GM19240 (cell line): ENCODE data around the gene CCL7.
"Not testable (repeated sequence)": the region's sequence is repeated elsewhere in the genome, so short reads cannot be mapped to it uniquely, and the experiment has no call there.

Experiments used
- DNase-seq: peaks from one replicate; pipeline ENCODE4 v3.0.0; 2011; ENCODE audit warnings: low spot score; ENCODE audit not compliant: insufficient read length

The CCL7 gene

DNA sequence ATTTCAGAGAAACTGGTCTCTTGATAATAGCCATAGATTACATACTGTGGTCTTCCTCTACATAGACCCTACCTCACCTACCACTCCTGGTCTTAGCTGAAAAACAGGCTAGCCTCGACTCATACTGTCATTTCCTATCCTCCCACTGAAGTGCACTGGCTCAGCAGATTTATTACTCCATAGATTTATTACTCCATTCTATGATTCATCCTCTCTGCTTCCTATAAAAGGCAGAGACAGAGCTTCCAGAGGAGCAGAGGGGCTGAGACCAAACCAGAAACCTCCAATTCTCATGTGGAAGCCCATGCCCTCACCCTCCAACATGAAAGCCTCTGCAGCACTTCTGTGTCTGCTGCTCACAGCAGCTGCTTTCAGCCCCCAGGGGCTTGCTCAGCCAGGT is at the start of gene CCL7:
Gene CCL7, plus strand, starts transcription at position 253 of the 400 bp plus-strand sequence. Its CDS starts 70 bp downstream, at position 323.
- DNase-seq, result no peak

DNA sequence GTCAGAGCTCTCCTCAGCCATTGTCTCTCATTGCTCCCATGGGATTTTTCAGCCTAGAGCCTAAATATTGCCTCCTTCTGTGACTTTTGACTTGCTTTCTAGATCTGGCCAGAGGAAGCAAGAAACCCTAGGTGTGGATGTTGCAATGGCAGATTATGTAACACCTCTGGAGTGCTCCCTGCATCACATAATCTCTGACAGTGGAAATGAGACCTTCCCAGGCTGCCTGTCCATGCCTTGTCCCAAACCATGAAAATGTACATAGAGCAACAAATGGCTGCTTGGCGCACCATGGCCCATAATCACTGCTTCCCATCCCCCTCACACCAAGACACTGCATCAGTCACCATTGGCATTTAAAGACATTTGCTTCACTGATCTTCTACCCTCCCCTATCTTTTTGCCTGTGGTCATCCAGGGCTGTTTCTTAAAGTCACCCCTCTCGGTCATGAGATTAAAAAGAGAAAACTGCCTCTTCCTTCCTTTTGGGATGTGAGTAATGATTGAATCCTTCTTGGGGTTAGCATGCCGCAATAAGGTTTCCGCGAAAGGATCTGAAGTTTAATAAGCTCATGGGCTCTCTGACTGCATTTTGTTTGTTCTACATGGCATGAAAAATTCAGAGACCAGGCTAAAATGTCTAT is 49.1 kb upstream of the CCL7 start:
- no peak for DNase-seq

DNA sequence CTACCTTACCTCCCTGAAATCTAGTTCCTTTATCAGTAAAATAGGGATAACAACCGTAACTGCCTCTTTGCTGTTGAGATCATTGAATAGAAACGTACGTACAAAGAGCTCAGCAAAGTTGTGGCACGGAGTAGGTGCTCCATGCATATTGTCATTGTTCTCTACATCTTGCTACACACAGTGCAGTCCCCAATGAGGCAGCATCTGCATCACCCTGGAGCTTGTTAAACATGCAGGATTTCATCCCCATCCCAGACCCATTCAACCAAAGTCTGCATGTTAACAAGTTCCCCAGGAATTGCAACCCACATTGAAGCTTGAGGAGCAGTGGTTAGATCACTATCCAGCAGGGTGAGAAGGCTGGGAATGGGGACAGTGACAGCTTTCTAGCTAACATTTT is 48.6 kb upstream of the CCL7 start:
- no peak for DNase-seq

DNA sequence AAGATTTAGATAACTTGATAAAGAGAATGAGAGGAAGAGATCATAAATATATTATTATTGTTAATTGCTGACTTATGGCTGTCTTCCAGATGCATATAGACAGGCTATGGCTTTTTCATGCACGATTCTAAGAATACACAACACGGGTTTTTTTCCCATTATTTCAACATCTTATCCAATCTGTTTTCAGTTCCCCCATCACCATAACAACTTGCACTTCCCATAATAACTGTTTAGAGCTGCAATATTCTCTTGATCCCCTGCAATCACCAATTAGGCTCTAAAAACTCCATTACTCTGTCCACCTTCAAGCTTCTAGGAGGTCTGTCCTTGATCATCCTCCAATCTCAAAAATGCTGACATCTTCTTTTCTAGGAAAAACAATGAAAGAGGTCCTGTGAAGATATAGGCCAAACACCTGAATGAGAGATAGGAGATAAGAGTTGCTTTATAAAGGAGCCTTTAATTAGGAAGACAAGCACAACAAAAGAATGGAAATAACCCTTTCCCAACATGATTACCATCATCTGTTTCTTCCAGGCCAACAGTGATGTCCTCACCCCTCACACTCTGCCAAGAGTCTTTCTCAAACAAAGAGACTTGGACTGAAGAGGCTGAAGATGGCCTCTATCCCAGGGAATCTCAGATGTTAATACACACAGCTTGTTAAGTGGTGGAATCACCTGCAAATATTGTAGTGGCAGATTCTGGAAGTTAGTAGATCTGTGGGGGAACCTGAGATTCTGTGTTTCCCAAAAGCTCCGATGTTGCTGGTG is 47.1 kb upstream of the CCL7 start:
- DNase-seq, result no peak

DNA sequence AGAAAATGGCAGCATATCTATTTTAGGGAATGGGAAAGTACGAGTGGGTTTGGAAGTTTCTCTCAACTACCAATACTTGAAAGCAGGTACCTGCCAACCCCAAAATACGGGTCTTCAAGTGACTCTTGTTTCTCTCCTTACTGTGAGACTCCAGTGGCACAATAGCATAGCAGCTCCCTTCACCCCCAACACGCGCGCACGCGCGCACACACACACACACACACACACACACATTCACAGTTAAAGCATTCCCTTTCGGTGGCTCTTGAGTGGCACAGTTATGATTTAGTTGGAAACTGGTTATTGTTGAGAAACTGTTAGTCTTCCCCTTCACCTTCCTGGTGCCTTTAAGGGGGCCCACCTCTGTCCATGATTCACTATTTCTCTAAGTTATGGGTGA is 45.0 kb upstream of the CCL7 start:
- DNase-seq, result no peak

DNA sequence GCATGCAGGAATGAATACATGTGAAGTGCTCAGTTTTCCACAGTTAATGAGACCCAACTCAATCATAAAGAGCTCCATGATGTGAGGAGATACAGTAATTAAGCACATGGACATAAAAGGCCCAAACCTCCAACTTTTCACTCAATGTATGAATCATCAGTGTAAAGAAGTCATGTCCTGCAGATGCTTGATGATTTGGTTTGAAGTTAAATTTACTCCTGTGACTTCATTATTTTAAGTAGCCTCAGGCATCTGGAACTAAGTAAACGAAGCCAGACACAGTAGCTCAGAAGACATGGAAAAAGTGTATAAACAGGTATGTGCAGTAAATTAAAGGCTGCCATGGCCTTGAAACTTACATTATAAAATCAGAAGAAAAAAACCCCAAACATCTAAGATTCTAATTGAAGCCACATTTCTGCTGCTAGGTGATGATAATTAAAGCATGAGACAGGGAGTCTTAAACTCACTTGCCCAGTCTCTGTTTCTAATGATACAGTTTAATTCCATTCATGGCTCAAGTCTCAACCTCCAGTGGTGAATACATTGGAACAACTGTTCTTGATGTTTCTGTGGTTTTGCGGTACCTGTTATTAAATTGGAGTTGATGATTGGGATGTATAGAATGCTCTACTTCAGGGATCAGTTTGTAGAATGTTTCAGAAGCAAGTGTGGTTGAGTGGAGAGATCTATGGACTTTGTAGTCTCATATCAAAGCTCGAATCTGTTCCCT is 43.8 kb upstream of the CCL7 start:
- no peak for DNase-seq

DNA sequence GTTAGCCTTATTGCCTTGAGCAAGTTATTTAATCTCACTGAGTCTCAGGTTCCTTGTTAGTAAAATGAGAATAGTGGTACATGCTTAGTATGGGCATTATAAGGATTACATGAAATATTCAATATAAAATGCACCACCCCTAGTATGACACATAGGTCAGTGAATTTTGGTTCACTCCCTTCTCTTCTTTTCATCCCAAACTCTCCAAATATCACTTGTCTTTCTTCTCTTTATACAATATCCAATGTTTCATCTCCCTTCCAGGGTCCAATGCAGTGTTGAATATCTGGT is 43.3 kb upstream of the CCL7 start:
- no peak for DNase-seq

DNA sequence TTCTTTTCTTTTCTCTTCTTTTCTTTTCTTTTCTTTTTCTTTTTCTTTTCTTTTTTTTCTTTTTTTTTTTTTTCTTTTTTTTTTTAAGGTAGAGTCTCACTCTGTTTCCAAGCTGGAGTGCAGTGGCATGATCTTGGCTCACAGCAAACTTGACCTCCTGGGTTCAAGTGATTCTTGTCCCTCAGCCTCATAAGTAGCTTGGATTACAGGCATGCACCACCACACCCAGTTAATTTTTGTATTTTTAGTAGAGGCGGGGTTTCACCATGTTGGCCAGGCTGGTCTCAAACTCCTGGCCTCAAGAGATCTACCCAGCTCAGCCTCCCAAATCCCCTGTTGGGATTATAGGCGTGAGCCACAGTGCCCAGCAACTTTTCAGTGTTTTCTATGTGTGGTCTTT is 42.7 kb upstream of the CCL7 start:
- DNase-seq, result not testable (repeated sequence)

DNA sequence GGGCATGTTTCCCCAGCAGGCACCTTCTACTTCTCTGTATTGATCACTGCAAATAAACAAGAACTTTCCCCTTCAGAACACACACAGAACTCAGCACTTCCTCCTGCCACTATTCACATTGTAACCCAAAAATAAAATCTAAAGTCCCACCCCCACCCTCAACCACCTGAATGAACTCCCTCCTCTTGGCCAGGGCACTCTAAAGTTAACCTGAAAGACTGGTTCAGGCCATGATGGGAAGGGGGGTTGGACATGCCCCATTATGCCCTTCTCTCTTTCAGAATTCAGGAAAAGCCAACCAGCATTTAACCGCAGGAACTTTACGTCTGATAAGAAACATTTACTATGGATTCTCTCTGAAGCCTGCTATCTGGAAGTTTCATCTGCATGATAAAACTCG is 42.3 kb upstream of the CCL7 start:
- no peak for DNase-seq

DNA sequence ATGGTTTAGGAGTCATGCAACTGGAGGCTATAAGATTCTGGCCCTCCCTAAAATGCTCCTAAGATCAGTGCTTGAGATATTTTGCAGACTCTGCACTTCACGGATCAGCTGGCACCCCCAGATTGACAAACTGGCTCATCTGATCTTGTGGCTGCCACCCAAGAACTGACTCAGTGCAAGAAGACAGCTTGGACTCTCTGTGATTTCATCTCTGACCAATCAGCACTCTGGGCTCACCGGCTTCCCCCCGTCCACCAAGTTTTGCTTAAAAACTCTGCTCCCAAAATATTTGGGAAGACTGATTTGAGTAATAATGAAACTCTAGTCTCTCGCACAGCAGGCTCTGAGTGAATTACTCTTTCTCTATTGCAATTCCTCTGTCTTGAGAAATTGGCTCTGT is 41.2 kb upstream of the CCL7 start:
- no peak for DNase-seq

DNA sequence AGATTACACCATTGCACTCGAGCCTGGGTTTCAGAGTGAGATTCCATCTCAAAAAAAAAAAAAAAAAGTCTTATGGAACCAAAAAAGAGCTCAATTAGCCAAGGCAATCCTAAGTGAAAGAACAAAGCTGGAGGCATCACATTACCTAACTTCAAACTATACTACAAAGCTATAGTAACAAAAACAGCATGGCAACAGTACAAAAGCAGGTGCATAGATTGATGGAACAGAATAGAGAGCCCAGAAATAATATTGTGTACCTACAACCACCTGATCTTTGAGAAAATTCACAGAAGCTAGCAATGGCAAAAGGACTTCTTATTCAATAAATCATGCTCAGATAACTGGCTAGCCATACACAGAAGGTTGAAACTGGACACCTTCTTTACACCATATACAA is 39.7 kb upstream of the CCL7 start:
- no peak for DNase-seq

DNA sequence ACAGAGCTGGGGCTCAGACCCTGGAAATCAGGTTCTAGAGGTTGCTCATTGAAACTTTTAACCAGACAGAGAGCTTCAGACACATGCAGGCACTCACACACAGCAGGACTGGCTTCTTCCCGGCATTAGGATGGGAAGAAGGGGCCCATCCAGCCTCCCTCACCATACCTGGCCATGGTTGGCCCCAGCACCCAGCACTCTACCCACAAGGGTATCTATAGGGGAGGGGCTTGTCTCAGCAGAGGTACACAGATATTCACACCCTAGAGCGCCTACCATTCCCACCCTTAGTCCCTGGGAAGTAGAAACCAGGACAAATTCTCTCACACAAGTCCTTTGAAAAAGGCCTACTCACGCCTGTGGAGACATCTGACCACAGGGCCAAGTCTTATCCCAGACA is 35.4 kb upstream of the CCL7 start:
- DNase-seq, result no peak

DNA sequence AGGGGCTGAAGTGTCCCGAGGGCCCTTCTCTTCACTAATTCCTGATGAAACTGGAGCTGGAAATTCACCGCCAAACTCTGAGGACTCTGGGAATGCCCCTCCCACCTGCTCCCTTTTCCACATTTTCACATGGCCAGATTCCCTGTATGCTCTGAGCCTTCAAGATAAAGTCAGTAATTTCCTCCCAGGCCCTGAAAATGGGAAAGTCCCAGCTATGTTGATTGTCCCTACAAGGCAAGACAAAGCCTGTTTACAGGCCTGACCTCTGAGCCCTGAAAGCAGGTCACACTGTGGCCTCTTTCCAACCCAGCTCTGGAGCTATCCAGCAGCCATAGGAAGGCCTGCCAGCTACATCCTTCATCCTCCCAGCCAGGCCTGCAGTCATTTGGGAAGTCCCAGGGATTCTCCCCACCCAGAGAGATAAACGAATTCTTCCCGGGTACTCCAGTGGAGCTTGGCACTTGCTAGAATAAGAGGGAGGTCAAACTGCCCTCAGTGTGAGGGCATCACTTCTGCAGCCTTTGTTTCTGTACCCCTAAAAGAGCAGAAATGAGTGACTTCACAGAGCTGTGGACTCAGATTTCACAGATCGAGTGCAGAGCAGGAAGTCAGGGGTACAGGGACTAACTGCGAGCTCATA is 34.5 kb upstream of the CCL7 start:
- DNase-seq, result no peak

DNA sequence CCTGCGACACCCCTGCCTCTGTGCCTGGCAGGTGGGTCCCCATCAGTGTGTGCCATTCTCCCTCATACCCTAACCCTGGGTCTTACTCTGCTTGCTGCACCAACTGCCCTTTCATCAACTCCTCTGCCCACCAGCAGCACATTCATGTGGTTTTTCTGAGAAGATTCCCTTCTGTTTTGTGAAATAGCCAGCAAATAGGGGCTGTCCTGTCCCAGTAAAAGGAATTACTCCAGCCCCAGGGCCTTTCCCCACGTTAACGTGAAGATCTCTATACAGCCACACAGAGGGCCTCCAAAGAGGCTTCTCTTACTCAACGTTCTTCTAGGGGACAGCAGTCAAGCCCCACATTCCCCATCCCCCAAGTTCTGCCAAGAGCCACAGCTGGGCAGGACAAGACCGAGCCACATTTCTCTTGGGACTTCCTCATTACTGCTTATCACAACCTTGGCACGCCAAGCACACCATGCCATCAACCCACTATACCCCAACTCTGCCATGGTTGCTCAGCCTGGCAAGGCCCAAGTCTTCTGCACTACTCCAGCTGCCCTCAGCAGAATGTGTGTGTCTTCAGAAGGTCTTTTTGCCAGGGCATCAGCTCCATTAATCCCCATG is 33.6 kb upstream of the CCL7 start:
- DNase-seq, result no peak

DNA sequence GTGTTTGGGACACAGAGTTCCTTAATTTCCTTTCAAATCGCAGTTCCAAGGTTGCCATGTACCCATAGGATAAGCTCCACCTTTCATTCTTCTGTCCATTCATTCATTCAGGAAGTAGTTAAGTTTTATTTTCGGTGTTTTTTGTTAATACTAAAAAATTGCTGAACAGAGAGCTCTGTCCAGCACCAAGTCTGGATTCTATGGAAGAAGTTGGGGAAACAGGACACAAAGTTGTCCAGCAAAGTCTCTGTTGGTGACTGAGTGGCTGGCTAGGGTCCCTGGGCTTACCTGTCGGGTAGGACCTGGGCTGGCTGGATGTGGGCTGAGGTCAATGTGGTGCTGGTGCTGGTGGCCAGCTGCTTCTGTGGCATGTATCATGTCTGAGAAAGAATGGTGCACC is 32.6 kb upstream of the CCL7 start:
- DNase-seq, result no peak

DNA sequence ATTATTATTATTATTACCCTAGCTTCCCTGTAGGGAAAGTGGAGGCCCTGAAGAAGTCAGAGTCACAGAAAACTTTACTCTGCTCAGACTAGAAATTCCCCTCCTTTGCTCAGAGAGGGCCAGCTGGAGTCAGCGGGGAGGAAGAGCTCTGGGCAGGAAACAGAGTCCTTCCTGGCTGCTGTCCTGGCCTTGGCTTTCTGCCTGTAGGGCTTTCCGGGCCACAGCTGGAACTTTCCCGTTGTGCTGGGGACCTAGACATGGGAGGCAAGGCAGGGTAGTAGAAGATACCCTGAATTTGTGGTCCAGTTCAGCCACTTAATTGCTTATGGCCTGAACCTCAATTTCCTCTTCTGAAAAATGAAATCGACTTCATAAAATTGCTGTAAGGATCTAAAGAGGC is 29.0 kb upstream of the CCL7 start:
- DNase-seq, result no peak

DNA sequence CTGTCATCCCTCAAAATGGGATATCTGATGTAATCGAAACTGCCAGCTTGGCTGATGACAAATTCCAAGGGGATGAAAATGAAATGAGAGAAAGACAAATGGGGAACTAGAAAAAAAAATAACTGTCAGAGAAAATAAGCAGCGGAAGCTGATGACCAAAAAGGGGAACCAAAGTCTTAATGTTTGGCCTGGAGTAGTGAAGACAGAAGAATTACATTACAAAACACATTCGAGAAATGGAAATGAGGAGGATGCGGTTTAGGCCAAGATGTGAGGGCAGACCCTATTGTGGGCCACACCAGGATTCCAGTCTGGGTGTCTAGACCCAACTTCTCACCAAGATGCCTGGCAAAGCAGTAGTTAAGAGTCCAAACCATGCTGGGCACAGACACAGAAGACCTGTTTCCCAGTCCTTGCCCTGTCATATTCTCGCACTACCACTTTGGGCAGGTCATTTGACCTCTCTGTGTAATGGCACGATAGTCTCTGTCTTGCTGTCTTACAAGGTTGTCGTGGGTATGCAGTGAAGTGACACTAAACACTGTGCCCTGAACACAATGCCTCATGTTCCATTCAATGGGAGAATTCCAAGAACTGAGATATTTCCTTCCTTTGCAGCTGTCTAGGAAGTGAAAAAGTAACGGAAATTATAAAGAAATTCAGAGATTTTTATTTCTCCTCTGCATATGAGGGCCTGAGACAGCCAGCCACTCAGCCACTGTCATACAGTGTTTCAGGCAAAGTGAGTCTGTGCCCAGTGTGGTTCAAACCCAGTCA is 27.2 kb upstream of the CCL7 start:
- no peak for DNase-seq

DNA sequence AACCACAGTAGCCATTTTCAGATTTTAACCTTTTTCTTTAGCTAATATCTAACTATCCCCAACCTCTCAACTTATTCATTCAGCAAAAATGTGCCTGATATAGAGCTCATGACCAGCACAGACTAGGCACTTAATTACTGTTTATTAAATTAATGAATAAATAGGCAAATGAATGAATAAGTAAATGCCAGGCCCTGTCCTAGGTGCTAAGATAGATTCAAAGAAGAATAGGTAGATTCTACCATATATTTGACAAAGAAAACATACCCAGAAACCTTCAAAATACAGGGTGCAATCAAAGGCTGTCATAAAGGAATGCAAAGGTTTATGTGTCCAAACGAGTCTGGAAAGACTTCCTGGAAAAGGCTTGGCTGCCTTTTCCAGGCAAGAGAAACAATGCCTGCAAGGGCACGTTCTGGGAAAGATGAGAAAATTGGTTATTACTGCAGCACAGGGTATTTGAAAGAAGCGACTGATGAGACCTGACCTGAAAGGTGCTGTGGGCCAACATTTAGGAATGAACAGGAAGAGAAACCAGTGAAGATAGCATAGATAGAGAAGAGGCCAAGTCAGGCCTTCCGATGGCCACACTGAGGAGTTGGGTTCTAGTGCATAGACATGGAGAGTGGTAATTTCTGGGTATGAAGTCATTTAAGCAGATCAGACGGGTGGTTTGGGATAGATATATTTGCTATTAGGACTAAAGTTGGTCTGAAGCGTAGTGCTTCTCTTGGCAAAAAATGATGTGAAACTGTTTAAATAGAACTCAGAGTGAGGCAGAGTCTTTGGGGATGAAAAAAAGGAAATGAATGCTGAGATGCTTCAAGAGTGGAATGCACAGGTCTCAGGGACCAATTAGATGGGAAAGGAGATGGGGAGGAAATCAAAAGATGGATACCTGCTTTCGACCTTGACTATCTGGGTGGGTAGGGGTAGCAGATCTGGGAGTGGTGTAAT is 26.4 kb upstream of the CCL7 start:
- no peak for DNase-seq

DNA sequence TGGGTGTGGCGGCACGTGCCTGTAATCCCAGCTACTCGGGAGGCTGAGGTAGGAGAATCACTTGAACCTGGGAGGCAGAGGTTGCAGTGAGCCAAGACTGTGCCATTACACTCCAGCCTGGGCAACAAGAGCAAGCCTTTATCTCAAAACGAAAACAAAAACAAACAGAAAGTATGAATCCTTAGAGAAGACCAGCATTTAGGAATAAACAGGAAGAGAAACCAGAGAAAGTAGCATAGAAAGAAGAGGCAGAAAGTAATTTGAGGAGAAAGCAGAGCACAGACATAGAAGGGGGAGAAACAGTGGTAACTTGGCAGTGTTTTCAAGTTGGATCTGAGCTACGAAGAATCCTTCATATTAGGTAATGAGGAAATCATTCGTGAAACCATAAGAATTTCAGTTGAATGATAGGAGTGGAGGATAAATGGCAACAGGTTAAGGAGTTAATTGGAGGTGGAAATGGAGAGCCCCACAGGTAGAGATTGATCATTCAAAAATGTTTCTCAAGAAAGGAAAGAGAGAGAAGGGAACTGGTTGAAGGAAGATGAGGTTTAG is 24.6 kb upstream of the CCL7 start:
- DNase-seq, result no peak

DNA sequence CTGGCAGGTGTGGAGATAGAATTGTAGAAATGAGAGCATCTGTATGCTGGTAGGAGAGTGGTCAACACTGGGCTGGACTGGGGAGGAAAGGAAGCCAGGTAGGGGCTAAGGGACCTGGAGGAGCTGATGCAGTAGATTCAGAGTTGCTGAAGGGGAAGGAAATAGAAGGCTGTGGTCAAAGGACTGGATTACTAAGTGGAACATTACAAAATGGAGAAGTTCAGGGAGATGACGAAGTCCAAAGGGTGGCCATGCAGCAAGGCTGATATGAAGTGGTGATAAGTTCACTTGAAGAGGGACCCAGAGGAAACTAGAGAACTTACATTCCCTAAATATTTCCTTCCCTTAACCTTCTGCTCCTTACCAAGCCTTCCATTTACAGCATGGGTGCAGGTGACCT is 23.6 kb upstream of the CCL7 start:
- no peak for DNase-seq
